IMR-90 (cell line): ENCODE results near the gene NAT10.

Experiments used
- BHLHE40 ChIP-seq: fragments of 150-350 bp; IDR thresholded peaks from 2 replicates; pipeline ENCODE4 v1.6.1; 2016; ENCODE audit warnings: mild to moderate bottlenecking, low read depth, low read length
- FOS ChIP-seq: fragments of 150-350 bp; IDR thresholded peaks from 2 replicates; pipeline ENCODE4 v1.6.1; 2016; ENCODE audit warnings: low read depth, low read length
- MAZ ChIP-seq: IDR thresholded peaks from 2 replicates; pipeline ENCODE4 v1.6.1; 2012; ENCODE audit warnings: low read depth, mild to moderate bottlenecking, low read length, improper control_type of control experiment, moderate library complexity, borderline replicate concordance
- NFE2L2 ChIP-seq: fragments of 150-350 bp; IDR thresholded peaks from 2 replicates; pipeline ENCODE4 v1.6.1; 2016; ENCODE audit warnings: low read depth, mild to moderate bottlenecking, low read length
- POLR2A ChIP-seq: IDR thresholded peaks from 2 replicates; pipeline ENCODE4 v1.6.1; 2012; ENCODE audit warnings: mild to moderate bottlenecking, low read depth, low read length
- RAD21 ChIP-seq: IDR thresholded peaks from 2 replicates; pipeline ENCODE4 v1.6.1; 2012; ENCODE audit warnings: low read length, improper control_type of control experiment
- RCOR1 ChIP-seq: IDR thresholded peaks from 2 replicates; pipeline ENCODE4 v1.6.1; 2012; ENCODE audit warnings: mild to moderate bottlenecking, low read length, improper control_type of control experiment; ENCODE audit not compliant: insufficient replicate concordance
- RFX5 ChIP-seq: IDR thresholded peaks from 2 replicates; pipeline ENCODE4 v1.8.0; 2012; ENCODE audit warnings: low read depth, mild to moderate bottlenecking, low read length, moderate library complexity
- TF ChIP-seq, protein P1 (sequence below): conservative IDR thresholded peaks from 2 replicates; pipeline ENCODE4 v1.5.1; 2012; ENCODE audit warnings: mild to moderate bottlenecking, low read depth, low read length, improper control_type of control experiment
- TF ChIP-seq, protein P2 (sequence below): fragments of 150-350 bp; IDR thresholded peaks from 2 replicates; pipeline ENCODE4 v1.6.1; 2017; ENCODE audit warnings: mild to moderate bottlenecking, antibody characterized with exemption, low read length, low read depth
- TF ChIP-seq, protein P3 (sequence below): fragments of 150-350 bp; IDR thresholded peaks from 2 replicates; pipeline ENCODE4 v1.6.1; 2016; ENCODE audit warnings: low read depth, mild to moderate bottlenecking, low read length, moderate library complexity, borderline replicate concordance

GRCh38 chr11:34178209-34178821 lies 72.9 kb downstream of the NAT10 start:
- TF ChIP-seq, protein P1, sequence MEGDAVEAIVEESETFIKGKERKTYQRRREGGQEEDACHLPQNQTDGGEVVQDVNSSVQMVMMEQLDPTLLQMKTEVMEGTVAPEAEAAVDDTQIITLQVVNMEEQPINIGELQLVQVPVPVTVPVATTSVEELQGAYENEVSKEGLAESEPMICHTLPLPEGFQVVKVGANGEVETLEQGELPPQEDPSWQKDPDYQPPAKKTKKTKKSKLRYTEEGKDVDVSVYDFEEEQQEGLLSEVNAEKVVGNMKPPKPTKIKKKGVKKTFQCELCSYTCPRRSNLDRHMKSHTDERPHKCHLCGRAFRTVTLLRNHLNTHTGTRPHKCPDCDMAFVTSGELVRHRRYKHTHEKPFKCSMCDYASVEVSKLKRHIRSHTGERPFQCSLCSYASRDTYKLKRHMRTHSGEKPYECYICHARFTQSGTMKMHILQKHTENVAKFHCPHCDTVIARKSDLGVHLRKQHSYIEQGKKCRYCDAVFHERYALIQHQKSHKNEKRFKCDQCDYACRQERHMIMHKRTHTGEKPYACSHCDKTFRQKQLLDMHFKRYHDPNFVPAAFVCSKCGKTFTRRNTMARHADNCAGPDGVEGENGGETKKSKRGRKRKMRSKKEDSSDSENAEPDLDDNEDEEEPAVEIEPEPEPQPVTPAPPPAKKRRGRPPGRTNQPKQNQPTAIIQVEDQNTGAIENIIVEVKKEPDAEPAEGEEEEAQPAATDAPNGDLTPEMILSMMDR = no peak
- no peak for TF ChIP-seq FOS
- no peak for TF ChIP-seq RAD21
- no peak for TF ChIP-seq POLR2A
- TF ChIP-seq BHLHE40 = no peak
- TF ChIP-seq RFX5 = no peak
- TF ChIP-seq MAZ = no peak
- TF ChIP-seq, protein P2, sequence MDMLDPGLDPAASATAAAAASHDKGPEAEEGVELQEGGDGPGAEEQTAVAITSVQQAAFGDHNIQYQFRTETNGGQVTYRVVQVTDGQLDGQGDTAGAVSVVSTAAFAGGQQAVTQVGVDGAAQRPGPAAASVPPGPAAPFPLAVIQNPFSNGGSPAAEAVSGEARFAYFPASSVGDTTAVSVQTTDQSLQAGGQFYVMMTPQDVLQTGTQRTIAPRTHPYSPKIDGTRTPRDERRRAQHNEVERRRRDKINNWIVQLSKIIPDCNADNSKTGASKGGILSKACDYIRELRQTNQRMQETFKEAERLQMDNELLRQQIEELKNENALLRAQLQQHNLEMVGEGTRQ = no peak
- TF ChIP-seq RCOR1 = no peak
- no peak for TF ChIP-seq NFE2L2
- TF ChIP-seq, protein P3, sequence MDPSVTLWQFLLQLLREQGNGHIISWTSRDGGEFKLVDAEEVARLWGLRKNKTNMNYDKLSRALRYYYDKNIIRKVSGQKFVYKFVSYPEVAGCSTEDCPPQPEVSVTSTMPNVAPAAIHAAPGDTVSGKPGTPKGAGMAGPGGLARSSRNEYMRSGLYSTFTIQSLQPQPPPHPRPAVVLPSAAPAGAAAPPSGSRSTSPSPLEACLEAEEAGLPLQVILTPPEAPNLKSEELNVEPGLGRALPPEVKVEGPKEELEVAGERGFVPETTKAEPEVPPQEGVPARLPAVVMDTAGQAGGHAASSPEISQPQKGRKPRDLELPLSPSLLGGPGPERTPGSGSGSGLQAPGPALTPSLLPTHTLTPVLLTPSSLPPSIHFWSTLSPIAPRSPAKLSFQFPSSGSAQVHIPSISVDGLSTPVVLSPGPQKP = no peak
